HepG2 (cell line): ENCODE results near the gene SPAG7. TPM values are rescaled to one million over a fixed set of nuclear protein-coding genes. Genes with fewer than 3 reads are reported as not detected.
A peak's percentile ranks its signal among the peaks of the same experiment; 100 is the strongest.

Source experiments
- BHLHE40 ChIP-seq: IDR thresholded peaks from 2 replicates; pipeline ENCODE4 v1.6.1; 2011; ENCODE audit warnings: low read length, improper control_type of control experiment
- E2F5 ChIP-seq: sonication (generic); formaldehyde crosslinking; conservative IDR thresholded peaks from 2 replicates; pipeline ENCODE4 v1.4.0; 2020; ENCODE audit warnings: missing genetic modification reagents
- GPN1 ChIP-seq: sonication (generic); formaldehyde crosslinking; IDR thresholded peaks from 2 replicates; pipeline ENCODE4 v1.5.1; 2020; ENCODE audit warnings: missing genetic modification reagents, borderline replicate concordance
- HNRNPLL ChIP-seq: fragments of 200-400 bp; formaldehyde crosslinking; IDR thresholded peaks from 2 replicates; pipeline ENCODE4 v1.6.1; 2017; ENCODE audit warnings: mild to moderate bottlenecking, low read depth, low read length; ENCODE audit not compliant: poor library complexity, severe bottlenecking
- IKZF5 ChIP-seq: IDR thresholded peaks from 2 replicates; pipeline ENCODE4 v1.6.1; 2018; ENCODE audit warnings: missing genetic modification reagents, mild to moderate bottlenecking, missing compliant biosample characterization
- JARID2 ChIP-seq: sonication (generic); formaldehyde crosslinking; IDR thresholded peaks from 2 replicates; pipeline ENCODE4 v1.8.1; 2023; ENCODE audit warnings: missing genetic modification reagents, inconsistent platforms; ENCODE audit not compliant: insufficient replicate concordance
- KLF12 ChIP-seq: sonication (generic); formaldehyde crosslinking; IDR thresholded peaks from 2 replicates; pipeline ENCODE4 v1.4.0; 2020; ENCODE audit warnings: missing genetic modification reagents, borderline replicate concordance
- NFKBIZ ChIP-seq: IDR thresholded peaks from 2 replicates; pipeline ENCODE4 v1.6.1; 2018; ENCODE audit warnings: missing genetic modification reagents, missing compliant biosample characterization
- PHF5A ChIP-seq: IDR thresholded peaks from one replicate; pipeline ENCODE4 v1.6.1; 2018; ENCODE audit warnings: low read depth, missing genetic modification reagents; ENCODE audit not compliant: unreplicated experiment
- THAP8 ChIP-seq: sonication (generic); formaldehyde crosslinking; IDR thresholded peaks from 2 replicates; pipeline ENCODE4 v1.5.1; 2020; ENCODE audit warnings: missing genetic modification reagents, mild to moderate bottlenecking, borderline replicate concordance
- TOE1 ChIP-seq: sonication (generic); formaldehyde crosslinking; IDR thresholded peaks from 2 replicates; pipeline ENCODE4 v1.4.0; 2020; ENCODE audit warnings: mild to moderate bottlenecking, missing genetic modification reagents
- WIZ ChIP-seq: sonication (generic); formaldehyde crosslinking; IDR thresholded peaks from 2 replicates; pipeline ENCODE4 v1.5.1; 2020; ENCODE audit warnings: mild to moderate bottlenecking, missing genetic modification reagents
- ZBTB25 ChIP-seq: IDR thresholded peaks from 2 replicates; pipeline ENCODE4 v1.6.1; 2018; ENCODE audit warnings: missing genetic modification reagents
- ZFP41 ChIP-seq: sonication (generic); formaldehyde crosslinking; IDR thresholded peaks from 2 replicates; pipeline ENCODE4 v1.4.0; 2020; ENCODE audit warnings: mild to moderate bottlenecking, missing genetic modification reagents, borderline replicate concordance
- ZMYM4 ChIP-seq: sonication (generic); formaldehyde crosslinking; IDR thresholded peaks from 2 replicates; pipeline ENCODE4 v1.8.1; 2023; ENCODE audit warnings: mild to moderate bottlenecking, missing genetic modification reagents
- ZNF143 ChIP-seq: sonication (generic); formaldehyde crosslinking; IDR thresholded peaks from 2 replicates; pipeline ENCODE4 v1.4.0; 2020; ENCODE audit warnings: missing genetic modification reagents
- ZNF205 ChIP-seq: IDR thresholded peaks from 2 replicates; pipeline ENCODE4 v1.6.1; 2018; ENCODE audit warnings: missing biosample characterization, missing genetic modification reagents
- ZNF251 ChIP-seq: sonication (generic); formaldehyde crosslinking; IDR thresholded peaks from 2 replicates; pipeline ENCODE4 v1.9.0; 2021; ENCODE audit warnings: mild to moderate bottlenecking, missing genetic modification reagents
- ZNF264 ChIP-seq: sonication (generic); formaldehyde crosslinking; IDR thresholded peaks from 2 replicates; pipeline ENCODE4 v1.4.0; 2020; ENCODE audit warnings: missing genetic modification reagents
- ZNF350 ChIP-seq: sonication (generic); formaldehyde crosslinking; IDR thresholded peaks from 2 replicates; pipeline ENCODE4 v1.4.0; 2020; ENCODE audit warnings: mild to moderate bottlenecking, low read depth, missing genetic modification reagents, borderline replicate concordance
- ZNF432 ChIP-seq: sonication (generic); formaldehyde crosslinking; IDR thresholded peaks from 2 replicates; pipeline ENCODE4 v1.5.0; 2020; ENCODE audit warnings: missing genetic modification reagents, mild to moderate bottlenecking, borderline replicate concordance
- ZNF510 ChIP-seq: sonication (generic); formaldehyde crosslinking; IDR thresholded peaks from 2 replicates; pipeline ENCODE4 v1.4.0; 2020; ENCODE audit warnings: low read depth, mild to moderate bottlenecking, missing genetic modification reagents
- ZNF512B ChIP-seq: sonication (generic); formaldehyde crosslinking; IDR thresholded peaks from 2 replicates; pipeline ENCODE4 v1.5.1; 2020; ENCODE audit warnings: missing genetic modification reagents, mild to moderate bottlenecking, borderline replicate concordance
- ZNF788 ChIP-seq: sonication (generic); formaldehyde crosslinking; IDR thresholded peaks from 2 replicates; pipeline ENCODE4 v1.5.0; 2020; ENCODE audit warnings: mild to moderate bottlenecking, missing genetic modification reagents, borderline replicate concordance
- polyA plus RNA-seq, 8 experiments: library from polyadenylated mRNA; depleted of rRNA in 3 of 8; stranded (reverse) in 7 of 8; unstranded in 1 of 8; fragments of >200 nt; fragmentation: Illumina TruSeq in 4 of 8; extraction: Trizol in 4 of 8; gene quantifications; 2 replicates each; pipeline versions ENCODE4 v1.2.1 to v1.2.3, GENCODE V29; 2011 to 2016; ENCODE audit warnings: low read depth in 4 of 8, missing spikeins in 1 of 8, mixed read lengths in 1 of 8; ENCODE audit not compliant: insufficient read depth in 1 of 8
- total RNA-seq, 5 experiments: library from RNA; depleted of rRNA; stranded (reverse); fragments of >200 nt; fragmentation: Illumina TruSeq; extraction: Trizol; gene quantifications; 2 replicates each; pipeline ENCODE4 v1.2.3, GENCODE V29; 2016; ENCODE audit warnings: low read depth in 1 of 5

SPAG7 gene
- total and polyA plus RNA-seq, 2 of the 13 experiments (the other 11 are each of a cell fraction or from before 2014, with no cell fraction given), result 51.0 to 59.0 TPM

GRCh38 chr17:4939796-4940554, 27.6 kb downstream of the SPAG7 start, which contains the start of the genes RNF167 and SLC25A11 (continued):
- TF ChIP-seq GPN1 (CRISPR knock-in tag) (no peak), THAP8 (CRISPR knock-in tag) (no peak), ZMYM4 (peak; percentile 54; the same call in 1 of the 2 replicates), ZFP41 (no peak), WIZ (CRISPR knock-in tag) (no peak), ZNF350 (CRISPR knock-in tag) (no peak; the same call in 1 of the 2 replicates), IKZF5 (CRISPR knock-in tag) (peak; percentile 52), ZNF510 (CRISPR knock-in tag) (0 out of 2 replicates have a peak, but pooled peaks have one; percentile 33), ZNF432 (CRISPR knock-in tag) (no peak), NFKBIZ (CRISPR knock-in tag) (no peak), BHLHE40 (peak; percentile 87), ZNF264 (CRISPR knock-in tag) (no peak), ZNF788 (CRISPR knock-in tag) (no peak; the same call in 1 of the 2 replicates), ZBTB25 (CRISPR knock-in tag) (0 out of 2 replicates have a peak, but pooled peaks have one; percentile 21), HNRNPLL (peak; percentile 86), ZNF251 (no peak), TOE1 (CRISPR knock-in tag) (no peak), ZNF205 (no peak), KLF12 (no peak), ZNF512B (CRISPR knock-in tag) (no peak), PHF5A (CRISPR knock-in tag) (peak; percentile 75), ZNF143 (CRISPR knock-in tag) (peak; percentile 86), E2F5 (no peak), JARID2 (CRISPR knock-in tag) (no peak)
